CD14-positive monocyte (primary cell): Measurements from ENCODE around the gene UBE2H. TPM values are rescaled to one million over a fixed set of nuclear protein-coding genes. Genes with fewer than 3 reads are reported as not detected.

ENCODE experiments used
- DNase-seq, 3 donors: peaks; one replicate each; pipeline ENCODE4 v3.0.0-alpha.2; 2011 to 2022
- H2AFZ ChIP-seq: 2 replicates; pipeline ENCODE4 v1.6.0; 2012; ENCODE audit warnings: mild to moderate bottlenecking, low read depth, low read length, inconsistent platforms; ENCODE audit not compliant: insufficient read depth, poor library complexity, severe bottlenecking
- H3K27ac ChIP-seq, 2 donors: 1 replicate in 1 of 2; 2 replicates in 1 of 2; pipeline ENCODE4 v1.5.1; 2012 to 2013; ENCODE audit warnings: low read length in 2 of 2, control low read depth in 1 of 2, inconsistent platforms in 1 of 2, low read depth in 1 of 2, mild to moderate bottlenecking in 1 of 2
- H3K27me3 ChIP-seq, 2 donors: one replicate each; pipeline versions ENCODE4 v1.6.0 to v1.6.1; 2011 to 2013; ENCODE audit warnings: low read length in 2 of 2; ENCODE audit not compliant: control insufficient read depth in 2 of 2, insufficient read depth in 2 of 2
- H3K36me3 ChIP-seq, 2 donors: replicated peaks in 1 of 2; 1 replicate in 1 of 2; 2 replicates in 1 of 2; pipeline versions ENCODE4 v1.5.1 to v1.6.1; 2012 to 2013; ENCODE audit warnings: low read length in 2 of 2, control low read depth in 1 of 2, inconsistent platforms in 1 of 2, mild to moderate bottlenecking in 1 of 2; ENCODE audit not compliant: insufficient read depth in 2 of 2, control insufficient read depth in 1 of 2
- H3K4me1 ChIP-seq, 2 donors: 1 replicate in 1 of 2; 2 replicates in 1 of 2; pipeline versions ENCODE4 v1.5.1 to v1.6.1; 2012 to 2013; ENCODE audit warnings: low read length in 2 of 2, control low read depth in 1 of 2, inconsistent platforms in 1 of 2, mild to moderate bottlenecking in 1 of 2, moderate library complexity in 1 of 2; ENCODE audit not compliant: insufficient read depth in 2 of 2, control insufficient read depth in 1 of 2
- H3K4me2 ChIP-seq: replicated peaks from 2 replicates; pipeline ENCODE3; 2012; ENCODE audit warnings: low read length, moderate library complexity, mild to moderate bottlenecking; ENCODE audit not compliant: poor library complexity, severe bottlenecking; ENCODE audit errors: extremely low read depth
- H3K4me3 ChIP-seq, 3 experiments: fragments of 200-600 bp in 1 of 3; sonication (generic) in 1 of 3; replicated peaks in 1 of 3; 1 replicate in 2 of 3; 2 replicates in 1 of 3; pipeline ENCODE4 v1.5.1; 2011 to 2013; ENCODE audit warnings: low read length in 3 of 3, mild to moderate bottlenecking in 3 of 3, control low read depth in 2 of 3, low read depth in 2 of 3, inconsistent platforms in 1 of 3, moderate library complexity in 1 of 3
- H3K79me2 ChIP-seq: 2 replicates; pipeline ENCODE4 v1.6.0; 2012; ENCODE audit warnings: mild to moderate bottlenecking, control low read depth, inconsistent platforms, low read length, moderate library complexity; ENCODE audit not compliant: insufficient read depth
- H3K9ac ChIP-seq: 2 replicates; pipeline ENCODE4 v1.6.0; 2017; ENCODE audit warnings: low read length, mild to moderate bottlenecking; ENCODE audit not compliant: insufficient read depth, poor library complexity, severe bottlenecking
- H3K9me3 ChIP-seq, 2 donors: replicated peaks in 1 of 2; 1 replicate in 1 of 2; 2 replicates in 1 of 2; pipeline versions ENCODE4 v1.5.1 to v1.6.1; 2012 to 2013; ENCODE audit warnings: low read length in 2 of 2, control low read depth in 1 of 2; ENCODE audit not compliant: control insufficient read depth in 1 of 2, insufficient read depth in 1 of 2
- H4K20me1 ChIP-seq: 2 replicates; pipeline ENCODE4 v1.6.0; 2012; ENCODE audit warnings: mild to moderate bottlenecking, low read length, control low read depth, moderate library complexity; ENCODE audit not compliant: insufficient read depth
- H3K27ac Mint-ChIP-seq, 7 donors: one replicate each; pipeline ENCODE4 v1.8.0; 2020; ENCODE audit warnings: mild to moderate bottlenecking in 7 of 7, mixed read lengths in 7 of 7, moderate library complexity in 6 of 7, inconsistent platforms in 2 of 7
- H3K27me3 Mint-ChIP-seq, 3 donors: one replicate each; pipeline ENCODE4 v1.8.0; 2021 to 2022; ENCODE audit warnings: low read depth in 3 of 3, mild to moderate bottlenecking in 3 of 3, mixed read lengths in 3 of 3, moderate library complexity in 3 of 3, inconsistent platforms in 1 of 3
- H3K36me3 Mint-ChIP-seq, 2 donors: one replicate each; pipeline ENCODE4 v1.8.0; 2020; ENCODE audit warnings: mixed read lengths in 2 of 2, inconsistent platforms in 1 of 2, mild to moderate bottlenecking in 1 of 2
- H3K4me1 Mint-ChIP-seq: one replicate; pipeline ENCODE4 v1.8.0; 2020; ENCODE audit warnings: mild to moderate bottlenecking, mixed read lengths
- H3K4me3 Mint-ChIP-seq, 2 donors: one replicate each; pipeline ENCODE4 v1.8.0; 2020; ENCODE audit warnings: mild to moderate bottlenecking in 2 of 2, mixed read lengths in 2 of 2, moderate library complexity in 1 of 2
- H3K9me3 Mint-ChIP-seq, 7 donors: one replicate each; pipeline ENCODE4 v1.8.0; 2020 to 2022; ENCODE audit warnings: mixed read lengths in 7 of 7, mild to moderate bottlenecking in 6 of 7, moderate library complexity in 6 of 7, inconsistent platforms in 2 of 7
- WGBS: methylation state at CpG from one replicate; pipeline ENCODE4 v1.1.5; 2013; ENCODE audit warnings: missing lambda C conversion rate; ENCODE audit not compliant: insufficient coverage; 5-methylcytosine and 5-hydroxymethylcytosine counted together
- intact Hi-C, 2 donors: fragments of 100-400 bp; cut with micrococcal nuclease; formaldehyde crosslinking; loops; one replicate each; pipeline versions ENCODE4 v1.15.0 to v1.15.1; 2023
- polyA plus RNA-seq, 3 donors: library from polyadenylated mRNA; depleted of rRNA in 1 of 3; unstranded in 2 of 3; stranded (reverse) in 1 of 3; fragments of 300-500 nt in 2 of 3; fragments of >200 nt in 1 of 3; fragmentation: Illumina TruSeq in 2 of 3; gene quantifications; 1 replicate in 2 of 3; 2 replicates in 1 of 3; pipeline ENCODE4 v1.2.3, GENCODE V29; 2012 to 2021
- TF ChIP-seq, protein P1 (sequence below): fragments of 200-600 bp; IDR thresholded peaks from one replicate; pipeline ENCODE4 v1.8.0; 2022; ENCODE audit warnings: antibody characterized with exemption, mild to moderate bottlenecking

Gene UBE2H
- polyA plus RNA-seq, 3 donors = 12.6 to 26.0 (median 16.0) TPM

DNA sequence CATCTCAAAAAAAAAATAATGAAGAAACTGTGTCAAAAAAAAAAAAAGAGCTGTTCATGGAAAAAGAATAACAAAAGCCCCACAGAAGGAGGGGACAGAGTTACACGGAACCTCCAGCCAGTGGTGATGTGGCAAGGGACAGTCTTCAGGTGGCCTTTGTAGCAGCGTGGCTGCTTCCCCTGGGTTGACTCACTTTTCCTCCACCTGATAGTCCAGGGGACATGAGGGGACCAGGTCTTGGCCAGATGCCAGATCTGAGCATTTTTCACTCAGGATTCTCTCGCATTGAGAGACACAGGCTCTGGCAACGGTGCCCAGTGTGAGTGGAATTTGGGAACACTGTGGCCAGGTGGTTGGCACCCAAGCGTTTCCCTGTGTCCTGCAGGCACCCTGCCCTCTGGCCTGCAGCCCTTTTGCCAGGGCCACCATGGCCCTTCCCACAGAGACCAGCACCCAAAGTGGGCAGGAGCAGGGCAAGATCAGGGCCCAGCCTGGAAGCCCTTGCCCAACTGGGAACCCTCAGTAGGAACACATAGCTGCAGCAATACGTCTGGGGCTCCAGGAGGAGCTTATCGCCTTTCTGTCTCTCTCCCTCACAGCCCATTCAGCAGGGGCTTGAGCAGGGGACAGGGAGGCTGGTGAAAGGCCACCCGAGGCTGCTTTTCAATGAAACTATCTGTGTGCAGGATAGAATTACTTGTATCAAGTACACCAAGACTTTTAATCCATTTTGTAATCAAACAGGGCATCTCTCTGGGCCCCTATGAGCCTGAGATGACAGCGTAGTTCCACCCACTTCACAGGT lies 159.1 kb downstream of the UBE2H start:
- peaks cover 20 to 46% (median 27%) of the 10 kb centered on the region in 3 donors for H3K27me3 Mint-ChIP-seq
- Histone ChIP-seq H3K36me3 (no peaks in the 10 kb centered on the region), H3K4me1 (no peaks in the 10 kb centered on the region), H3K4me2 (no peak overlapping the region), H3K9ac (no peak overlapping the region), H3K9me3 (no peaks in the 10 kb centered on the region), H3K27me3 (peaks cover 0 to 27% of the 10 kb centered on the region in 2 donors), H3K4me3 (no peak overlapping the region), H2AFZ (no peak overlapping the region), H3K27ac (no peak overlapping the region), H3K79me2 (no peaks in the 10 kb centered on the region), H4K20me1 (no peaks in the 10 kb centered on the region)
- H3K4me3 Mint-ChIP-seq = no peak overlapping the region
- H3K4me1 Mint-ChIP-seq = no peaks in the 10 kb centered on the region
- WGBS = 77% methylated on average over 4 of the region's 9 CpGs
- H3K27ac Mint-ChIP-seq = no peak overlapping the region
- intact Hi-C loops = no loop called here
- TF ChIP-seq, protein P1, sequence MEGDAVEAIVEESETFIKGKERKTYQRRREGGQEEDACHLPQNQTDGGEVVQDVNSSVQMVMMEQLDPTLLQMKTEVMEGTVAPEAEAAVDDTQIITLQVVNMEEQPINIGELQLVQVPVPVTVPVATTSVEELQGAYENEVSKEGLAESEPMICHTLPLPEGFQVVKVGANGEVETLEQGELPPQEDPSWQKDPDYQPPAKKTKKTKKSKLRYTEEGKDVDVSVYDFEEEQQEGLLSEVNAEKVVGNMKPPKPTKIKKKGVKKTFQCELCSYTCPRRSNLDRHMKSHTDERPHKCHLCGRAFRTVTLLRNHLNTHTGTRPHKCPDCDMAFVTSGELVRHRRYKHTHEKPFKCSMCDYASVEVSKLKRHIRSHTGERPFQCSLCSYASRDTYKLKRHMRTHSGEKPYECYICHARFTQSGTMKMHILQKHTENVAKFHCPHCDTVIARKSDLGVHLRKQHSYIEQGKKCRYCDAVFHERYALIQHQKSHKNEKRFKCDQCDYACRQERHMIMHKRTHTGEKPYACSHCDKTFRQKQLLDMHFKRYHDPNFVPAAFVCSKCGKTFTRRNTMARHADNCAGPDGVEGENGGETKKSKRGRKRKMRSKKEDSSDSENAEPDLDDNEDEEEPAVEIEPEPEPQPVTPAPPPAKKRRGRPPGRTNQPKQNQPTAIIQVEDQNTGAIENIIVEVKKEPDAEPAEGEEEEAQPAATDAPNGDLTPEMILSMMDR = no peak
- no peaks in the 10 kb centered on the region for H3K36me3 Mint-ChIP-seq
- DNase-seq = no peak
- peaks cover 0 to 3% (median 0%) of the 10 kb centered on the region in 7 donors for H3K9me3 Mint-ChIP-seq

DNA sequence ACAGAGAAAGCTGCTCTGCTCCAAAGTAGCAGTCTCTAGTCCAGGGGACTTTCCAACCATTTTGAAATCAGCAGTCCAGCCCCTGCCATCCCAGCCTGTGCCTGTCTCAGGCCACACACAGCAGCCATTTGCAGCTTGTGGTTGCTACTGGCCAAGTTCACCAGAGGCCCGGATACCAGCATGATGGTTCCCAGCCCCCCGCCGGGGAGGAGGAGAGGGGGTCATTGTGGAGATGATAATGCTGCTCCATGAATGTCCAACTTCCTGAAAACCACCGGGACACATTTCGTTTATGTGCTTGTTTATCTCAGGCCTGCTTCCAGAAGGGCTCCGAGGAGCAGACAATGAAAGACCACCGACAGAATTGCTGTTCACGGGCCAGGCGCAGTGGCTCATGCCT lies 160.0 kb downstream of the UBE2H start:
- H3K27me3 Mint-ChIP-seq = peaks cover 29 to 55% (median 32%) of the 10 kb centered on the region in 3 donors
- TF ChIP-seq, protein P1 = no peak
- H3K9me3 Mint-ChIP-seq = peaks cover 0 to 5% (median 0%) of the 10 kb centered on the region in 7 donors
- H3K9me3 ChIP-seq = no peaks in the 10 kb centered on the region
- no peaks in the 10 kb centered on the region for H4K20me1 ChIP-seq
- H3K36me3 ChIP-seq = no peaks in the 10 kb centered on the region
- H3K79me2 ChIP-seq = no peaks in the 10 kb centered on the region
- peaks cover 0 to 31% of the 10 kb centered on the region in 2 donors for H3K27me3 ChIP-seq
- H3K4me2 ChIP-seq = no peak overlapping the region
- no peak overlapping the region for H3K27ac Mint-ChIP-seq
- intact Hi-C loops = no loop called here
- WGBS = 82% methylated on average over 8 of the region's 9 CpGs
- H3K4me1 Mint-ChIP-seq = no peaks in the 10 kb centered on the region
- no peak for DNase-seq
- H3K4me3 ChIP-seq = no peak overlapping the region
- H2AFZ ChIP-seq = no peak overlapping the region
- no peak overlapping the region for H3K27ac ChIP-seq
- H3K4me3 Mint-ChIP-seq = no peak overlapping the region
- H3K9ac ChIP-seq = no peak overlapping the region
- no peaks in the 10 kb centered on the region for H3K4me1 ChIP-seq
- H3K36me3 Mint-ChIP-seq = no peaks in the 10 kb centered on the region
